ENCODE results near the gene LAMA3. TPM values are rescaled to one million over a fixed set of nuclear protein-coding genes. Genes with fewer than 3 reads are reported as not detected.

Gene LAMA3
- total RNA-seq, 1 donor from 2014 or later, result 1.4 TPM

GRCh38 chr18:23853448-23854195 lies 164.4 kb downstream of the LAMA3 start:
- DNase-seq, result no peak

- no peak for DNase-seq
These were observed 166.5 kb downstream of the LAMA3 start for GRCh38 chr18:23855721-23856120.

GRCh38 chr18:23856466-23857163 lies 167.4 kb downstream of the LAMA3 start:
- DNase-seq, result no peak

- no peak for DNase-seq
These were observed 167.9 kb downstream of the LAMA3 start for GRCh38 chr18:23857164-23857552.

- DNase-seq, result no peak
These were observed 168.5 kb downstream of the LAMA3 start for GRCh38 chr18:23857756-23858155.

- no peak for DNase-seq
These were observed 170.4 kb downstream of the LAMA3 start for GRCh38 chr18:23859466-23860336.

GRCh38 chr18:23861326-23861725 lies 172.1 kb downstream of the LAMA3 start:
- DNase-seq, result no peak

- no peak for DNase-seq
These were observed 172.7 kb downstream of the LAMA3 start for GRCh38 chr18:23861805-23862470.

GRCh38 chr18:23864624-23865023 lies 175.4 kb downstream of the LAMA3 start:
- no peak for DNase-seq

- no peak for DNase-seq
These were observed 177.8 kb downstream of the LAMA3 start for GRCh38 chr18:23867006-23867405.

GRCh38 chr18:23868136-23868785 lies 179.0 kb downstream of the LAMA3 start:
- no peak for DNase-seq

- no peak for DNase-seq
These were observed 181.6 kb downstream of the LAMA3 start for GRCh38 chr18:23870676-23871380.

GRCh38 chr18:23871410-23871809 lies 182.2 kb downstream of the LAMA3 start:
- DNase-seq, result no peak

GRCh38 chr18:23872701-23873550 lies 183.7 kb downstream of the LAMA3 start:
- no peak for DNase-seq

GRCh38 chr18:23875966-23876895 lies 187.0 kb downstream of the LAMA3 start:
- DNase-seq, result no peak

GRCh38 chr18:23876921-23877320 lies 187.7 kb downstream of the LAMA3 start:
- DNase-seq, result no peak

GRCh38 chr18:23877371-23877770 lies 188.1 kb downstream of the LAMA3 start:
- no peak for DNase-seq

- no peak for DNase-seq
These were observed 189.2 kb downstream of the LAMA3 start for GRCh38 chr18:23878336-23878900.

- no peak for DNase-seq
These were observed 189.9 kb downstream of the LAMA3 start for GRCh38 chr18:23879126-23879525.
